ENCODE measurements around the gene OR52W1. TPM values are rescaled to one million over a fixed set of nuclear protein-coding genes. Genes with fewer than 3 reads are reported as not detected.

OR52W1 gene
- total RNA-seq, 1 donor from 2014 or later = not detected

- H3K4me1 Mint-ChIP-seq = peaks cover 22% of the 10 kb centered on the region
- no peaks in the 10 kb centered on the region for H3K36me3 Mint-ChIP-seq (ENCODE audit: low read depth)
- no peak overlapping the region for H3K4me3 Mint-ChIP-seq
- peaks cover 5% of the 10 kb centered on the region for H3K27me3 Mint-ChIP-seq (ENCODE audit: low read depth)
- DNase-seq (ENCODE audit: low read depth, low spot score) = no peak
- H3K9me3 Mint-ChIP-seq = no peaks in the 10 kb centered on the region
- no peak for TF ChIP-seq CTCF (conservative IDR thresholded peaks at IDR 0.05)
- H3K27ac Mint-ChIP-seq (ENCODE audit: unreplicated experiment) = no peak overlapping the region
Observed at GRCh38 chr11:6237266-6237665, 38.2 kb downstream of the OR52W1 start.

- Mint-ChIP-seq H3K27me3 (ENCODE audit: low read depth) (peaks cover 5% of the 10 kb centered on the region), H3K4me1 (peaks cover 22% of the 10 kb centered on the region), H3K27ac (ENCODE audit: unreplicated experiment) (no peak overlapping the region), H3K9me3 (no peaks in the 10 kb centered on the region), H3K4me3 (no peak overlapping the region), H3K36me3 (ENCODE audit: low read depth) (no peaks in the 10 kb centered on the region)
- TF ChIP-seq CTCF (conservative IDR thresholded peaks at IDR 0.05) = no peak
- no peak for DNase-seq (ENCODE audit: low read depth, low spot score)
Observed at GRCh38 chr11:6237761-6238302, 38.8 kb downstream of the OR52W1 start.

- TF ChIP-seq CTCF (conservative IDR thresholded peaks at IDR 0.05) = no peak
- H3K27ac Mint-ChIP-seq (ENCODE audit: unreplicated experiment) = no peak within 1 kb of the TSS
- peaks cover 16% of the 10 kb centered on the region for H3K4me1 Mint-ChIP-seq
- no peak within 1 kb of the TSS for H3K4me3 Mint-ChIP-seq
- no peaks in the 10 kb centered on the region for H3K36me3 Mint-ChIP-seq (ENCODE audit: low read depth)
- no peaks in the 10 kb centered on the region for H3K9me3 Mint-ChIP-seq
- H3K27me3 Mint-ChIP-seq (ENCODE audit: low read depth) = peaks cover 16% of the 10 kb centered on the region
- DNase-seq (ENCODE audit: low read depth, low spot score) = no peak
Observed at GRCh38 chr11:6238902-6239301, 39.9 kb downstream of the OR52W1 start, which contains the start of gene CNGA4. Gene CNGA4 (plus strand): TSS chr11:6239089. CDS start chr11:6239207, 118 bp downstream.

- Mint-ChIP-seq H3K27me3 (ENCODE audit: low read depth) (peaks cover 17% of the 10 kb centered on the region), H3K4me3 (no peak overlapping the region), H3K27ac (ENCODE audit: unreplicated experiment) (no peak overlapping the region), H3K4me1 (peaks cover 4% of the 10 kb centered on the region), H3K36me3 (ENCODE audit: low read depth) (no peaks in the 10 kb centered on the region), H3K9me3 (no peaks in the 10 kb centered on the region)
- no peak for DNase-seq (ENCODE audit: low read depth, low spot score)
- no peak for TF ChIP-seq CTCF (conservative IDR thresholded peaks at IDR 0.05)
Observed at GRCh38 chr11:6240139-6240538, 41.1 kb downstream of the OR52W1 start.

GRCh38 chr11:6240781-6241180 lies 41.8 kb downstream of the OR52W1 start:
- TF ChIP-seq CTCF (conservative IDR thresholded peaks at IDR 0.05) = no peak
- DNase-seq (ENCODE audit: low read depth, low spot score) = no peak
- no peaks in the 10 kb centered on the region for H3K36me3 Mint-ChIP-seq (ENCODE audit: low read depth)
- H3K4me1 Mint-ChIP-seq = no peaks in the 10 kb centered on the region
- no peaks in the 10 kb centered on the region for H3K9me3 Mint-ChIP-seq
- no peak overlapping the region for H3K4me3 Mint-ChIP-seq
- no peak overlapping the region for H3K27ac Mint-ChIP-seq (ENCODE audit: unreplicated experiment)
- H3K27me3 Mint-ChIP-seq (ENCODE audit: low read depth) = peaks cover 22% of the 10 kb centered on the region
